ENCODE measurements around the gene GRM4. TPM values are rescaled to one million over a fixed set of nuclear protein-coding genes. Genes with fewer than 3 reads are reported as not detected.
"Not testable (repeated sequence)": the region's sequence is repeated elsewhere in the genome, so short reads cannot be mapped to it uniquely, and the experiment has no call there.

GRM4 gene
- not detected for total RNA-seq
- long read RNA-seq = 0 reads

- Histone ChIP-seq H3K4me3 (peak within 1 kb of the TSS; percentile 43), H3K27ac (no peak within 1 kb of the TSS), H3K4me1 (peaks cover 26% of the 10 kb centered on the region), H3K36me3 (no peaks in the 10 kb centered on the region), H3K9me3 (no peaks in the 10 kb centered on the region), H3K27me3 (ENCODE audit: low read depth) (peaks cover 86% of the 10 kb centered on the region)
- intact Hi-C loops (cut with DNase I) = no loop called here
- DNase-seq (peak; percentile 11), ATAC-seq (no peak)
- no peak for TF ChIP-seq CTCF (IDR thresholded peaks at IDR 0.05)
These were observed at the start of gene GRM4 for GRCh38 chr6:34146021-34146782. Gene GRM4, minus strand, starts transcription at chr6:34146087. Its CDS starts 12,591 bp downstream, at chr6:34133496.

- H3K36me3 ChIP-seq = no peaks in the 10 kb centered on the region
- no peaks in the 10 kb centered on the region for H3K9me3 ChIP-seq
- H3K4me1 ChIP-seq = peaks cover 8% of the 10 kb centered on the region
- no peak overlapping the region for H3K4me3 ChIP-seq
- no peak for DNase-seq
- no peaks in the 10 kb centered on the region for H3K27me3 ChIP-seq (ENCODE audit: low read depth)
- intact Hi-C loops (cut with DNase I) = no loop called here
- no peak for ATAC-seq
- H3K27ac ChIP-seq = no peak overlapping the region
- TF ChIP-seq CTCF (IDR thresholded peaks at IDR 0.05) = no peak
These were observed 48.9 kb upstream of the GRM4 start for GRCh38 chr6:34194772-34195171.

GRCh38 chr6:34190504-34191122 is 44.7 kb upstream of the GRM4 start:
- no peaks in the 10 kb centered on the region for H3K27me3 ChIP-seq (ENCODE audit: low read depth)
- no peak overlapping the region for H3K4me3 ChIP-seq
- DNase-seq = no peak
- no peaks in the 10 kb centered on the region for H3K36me3 ChIP-seq
- H3K4me1 ChIP-seq = no peaks in the 10 kb centered on the region
- ATAC-seq = no peak
- intact Hi-C loops (cut with DNase I) = no loop called here
- no peak overlapping the region for H3K27ac ChIP-seq
- H3K9me3 ChIP-seq = no peaks in the 10 kb centered on the region
- TF ChIP-seq CTCF (IDR thresholded peaks at IDR 0.05) = no peak

GRCh38 chr6:34189806-34190503 is 44.1 kb upstream of the GRM4 start:
- TF ChIP-seq CTCF (IDR thresholded peaks at IDR 0.05) = no peak
- intact Hi-C loops (cut with DNase I) = no loop called here

GRCh38 chr6:34184726-34185125 is 38.8 kb upstream of the GRM4 start:
- H3K9me3 ChIP-seq; H3K27ac ChIP-seq; H3K4me3 ChIP-seq; DNase-seq; H3K27me3 ChIP-seq (ENCODE audit: low read depth); H3K36me3 ChIP-seq; intact Hi-C loops (cut with DNase I); ATAC-seq: not testable (repeated sequence)
- H3K4me1 ChIP-seq = peaks cover 11% of the 10 kb centered on the region

More at GRCh38 chr6:34189806-34190503, 44.1 kb upstream of the GRM4 start:
- H3K27ac ChIP-seq = no peak overlapping the region
- H3K4me3 ChIP-seq = no peak overlapping the region
- DNase-seq (peak; percentile 66), ATAC-seq (peak in 1 of 2 donors; percentile 41)
- H3K4me1 ChIP-seq = no peaks in the 10 kb centered on the region
- H3K36me3 ChIP-seq = no peaks in the 10 kb centered on the region
- H3K27me3 ChIP-seq (ENCODE audit: low read depth) = no peaks in the 10 kb centered on the region
- no peaks in the 10 kb centered on the region for H3K9me3 ChIP-seq

All from lower lobe of right lung (tissue), 2 donors.